ENCODE results near the gene RAB35.

Gene RAB35

GRCh38 chr12:120075034-120075616 is 41.4 kb downstream of the RAB35 start:
- H3K27ac ChIP-seq = no peak overlapping the region
- no peak for TF ChIP-seq ZFX (IDR thresholded peaks at IDR 0.05)
- TF ChIP-seq CTCF (conservative IDR thresholded peaks at IDR 0.05) = no peak

- H3K27ac ChIP-seq = no peak overlapping the region
- TF ChIP-seq CTCF (conservative IDR thresholded peaks at IDR 0.05) (no peak), ZFX (IDR thresholded peaks at IDR 0.05) (no peak)
Measured at GRCh38 chr12:120072472-120073249, 43.9 kb downstream of the RAB35 start.

GRCh38 chr12:120071493-120072020 is 45.0 kb downstream of the RAB35 start:
- TF ChIP-seq ZFX (IDR thresholded peaks at IDR 0.05) = no peak
- TF ChIP-seq CTCF (conservative IDR thresholded peaks at IDR 0.05) = no peak
- no peak overlapping the region for H3K27ac ChIP-seq

- no peak overlapping the region for H3K27ac ChIP-seq
- TF ChIP-seq CTCF (conservative IDR thresholded peaks at IDR 0.05) = no peak
- no peak for TF ChIP-seq ZFX (IDR thresholded peaks at IDR 0.05)
Measured at GRCh38 chr12:120069278-120069677, 47.3 kb downstream of the RAB35 start.

GRCh38 chr12:120067901-120068300 is 48.7 kb downstream of the RAB35 start:
- TF ChIP-seq CTCF (conservative IDR thresholded peaks at IDR 0.05) (no peak), ZFX (IDR thresholded peaks at IDR 0.05) (no peak)
- no peak overlapping the region for H3K27ac ChIP-seq

GRCh38 chr12:120067084-120067869 is 49.3 kb downstream of the RAB35 start:
- no peak overlapping the region for H3K27ac ChIP-seq
- TF ChIP-seq ZFX (IDR thresholded peaks at IDR 0.05) = no peak
- no peak for TF ChIP-seq CTCF (conservative IDR thresholded peaks at IDR 0.05)

Data from C4-2B (cell line).